HepG2 (cell line): ENCODE data around the gene TRPC1. TPM values are rescaled to one million over a fixed set of nuclear protein-coding genes. Genes with fewer than 3 reads are reported as not detected.

ENCODE experiments used
- ARID4A ChIP-seq: sonication (generic); formaldehyde crosslinking; IDR thresholded peaks from 2 replicates; pipeline ENCODE4 v1.5.0; 2020; ENCODE audit warnings: mild to moderate bottlenecking, missing genetic modification reagents, borderline replicate concordance
- ARNT ChIP-seq: fragments of 450-650 bp; IDR thresholded peaks from 2 replicates; pipeline ENCODE4 v1.6.1; 2017
- ATF1 ChIP-seq: IDR thresholded peaks from 2 replicates; pipeline ENCODE4 v1.6.1; 2016; ENCODE audit warnings: mild to moderate bottlenecking, control low read depth
- CEBPG ChIP-seq: IDR thresholded peaks from 2 replicates; pipeline ENCODE4 v1.6.1; 2016
- ELK4 ChIP-seq: sonication (generic); formaldehyde crosslinking; IDR thresholded peaks from 2 replicates; pipeline ENCODE4 v1.9.0; 2021; ENCODE audit warnings: missing genetic modification reagents, borderline replicate concordance
- FOXP1 ChIP-seq, 2 experiments: fragments of 450-650 bp in 1 of 2; IDR thresholded peaks; 2 replicates each; pipeline ENCODE4 v1.6.1; 2017 to 2018; ENCODE audit warnings: antibody characterized with exemption in 1 of 2
- HDAC1 ChIP-seq: sonication (generic); formaldehyde crosslinking; IDR thresholded peaks from 2 replicates; pipeline ENCODE4 v1.5.1; 2020; ENCODE audit warnings: mild to moderate bottlenecking, missing genetic modification reagents
- HMG20A ChIP-seq: IDR thresholded peaks from 2 replicates; pipeline ENCODE4 v1.6.1; 2016; ENCODE audit warnings: borderline replicate concordance
- HMGA1 ChIP-seq: sonication (generic); formaldehyde crosslinking; conservative IDR thresholded peaks from 2 replicates; pipeline ENCODE4 v1.4.0; 2020; ENCODE audit warnings: missing genetic modification reagents
- KAT2B ChIP-seq: fragments of 150-350 bp; IDR thresholded peaks from 2 replicates; pipeline ENCODE4 v1.6.1; 2014; ENCODE audit warnings: low read depth, low read length, borderline replicate concordance
- KDM3A ChIP-seq: IDR thresholded peaks from 2 replicates; pipeline ENCODE4 v1.6.1; 2018; ENCODE audit warnings: low read depth, missing compliant biosample characterization
- MAFF ChIP-seq: IDR thresholded peaks from 2 replicates; pipeline ENCODE4 v1.6.1; 2011; ENCODE audit warnings: low read depth, low read length, improper control_type of control experiment
- NCOR1 ChIP-seq: fragments of 200-600 bp; sonication (generic); IDR thresholded peaks from 2 replicates; pipeline ENCODE4 v1.7.0; 2017; ENCODE audit warnings: antibody characterized with exemption, low read length, borderline replicate concordance
- PBX2 ChIP-seq: IDR thresholded peaks from 2 replicates; pipeline ENCODE4 v1.6.1; 2016; ENCODE audit warnings: control low read depth
- PRMT3 ChIP-seq: sonication (generic); formaldehyde crosslinking; IDR thresholded peaks from 2 replicates; pipeline ENCODE4 v1.8.1; 2022; ENCODE audit warnings: low read depth, mild to moderate bottlenecking, moderate library complexity, missing genetic modification reagents, borderline replicate concordance
- SRSF1 ChIP-seq: fragments of 200-400 bp; formaldehyde crosslinking; optimal IDR thresholded peaks from 2 replicates; pipeline ENCODE3; 2017; ENCODE audit warnings: mild to moderate bottlenecking, low read depth, low read length, moderate library complexity
- TBX3 ChIP-seq: fragments of 450-650 bp; IDR thresholded peaks from 2 replicates; pipeline ENCODE4 v1.6.1; 2017; ENCODE audit warnings: antibody characterized with exemption, mild to moderate bottlenecking, inconsistent platforms, borderline replicate concordance
- ZFP41 ChIP-seq: sonication (generic); formaldehyde crosslinking; IDR thresholded peaks from 2 replicates; pipeline ENCODE4 v1.4.0; 2020; ENCODE audit warnings: mild to moderate bottlenecking, missing genetic modification reagents, borderline replicate concordance
- ZHX1 ChIP-seq: sonication (generic); formaldehyde crosslinking; IDR thresholded peaks from 2 replicates; pipeline ENCODE4 v1.8.1; 2022; ENCODE audit warnings: low read depth, mild to moderate bottlenecking, missing genetic modification reagents
- ZNF34 ChIP-seq: sonication (generic); formaldehyde crosslinking; IDR thresholded peaks from 2 replicates; pipeline ENCODE4 v1.4.0; 2020; ENCODE audit warnings: mild to moderate bottlenecking, missing genetic modification reagents, borderline replicate concordance
- ZNF543 ChIP-seq: sonication (generic); formaldehyde crosslinking; IDR thresholded peaks from 2 replicates; pipeline ENCODE4 v1.4.0; 2020; ENCODE audit warnings: mild to moderate bottlenecking, missing genetic modification reagents
- ZNF629 ChIP-seq: sonication (generic); formaldehyde crosslinking; conservative IDR thresholded peaks from 2 replicates; pipeline ENCODE4 v1.5.0; 2020; ENCODE audit warnings: missing genetic modification reagents
- polyA plus RNA-seq, 8 experiments: library from polyadenylated mRNA; depleted of rRNA in 3 of 8; stranded (reverse) in 7 of 8; unstranded in 1 of 8; fragments of >200 nt; fragmentation: Illumina TruSeq in 4 of 8; extraction: Trizol in 4 of 8; gene quantifications; 2 replicates each; pipeline versions ENCODE4 v1.2.1 to v1.2.3, GENCODE V29; 2011 to 2016; ENCODE audit warnings: low read depth in 4 of 8, missing spikeins in 1 of 8, mixed read lengths in 1 of 8; ENCODE audit not compliant: insufficient read depth in 1 of 8
- total RNA-seq, 5 experiments: library from RNA; depleted of rRNA; stranded (reverse); fragments of >200 nt; fragmentation: Illumina TruSeq; extraction: Trizol; gene quantifications; 2 replicates each; pipeline ENCODE4 v1.2.3, GENCODE V29; 2016; ENCODE audit warnings: low read depth in 1 of 5

The TRPC1 gene
- total and polyA plus RNA-seq, 2 of the 13 experiments (the other 11 are each of a cell fraction or from before 2014, with no cell fraction given): 10.8 to 13.1 TPM

- TF ChIP-seq PBX2 (no peak), TBX3 (no peak), KDM3A (CRISPR knock-in tag) (no peak), KAT2B (no peak), ZHX1 (CRISPR knock-in tag) (no peak), NCOR1 (peak; percentile 15; the same call in 1 of the 2 replicates), FOXP1 (IDR thresholded peaks at IDR 0.05) (no peak), FOXP1 (CRISPR knock-in tag; IDR thresholded peaks at IDR 0.05) (no peak), HMG20A (CRISPR knock-in tag) (no peak), PRMT3 (CRISPR knock-in tag) (no peak), ATF1 (no peak), ARNT (no peak), ELK4 (CRISPR knock-in tag) (no peak), ZFP41 (no peak), CEBPG (CRISPR knock-in tag) (no peak), HMGA1 (no peak), SRSF1 (peak; percentile 72), ZNF543 (CRISPR knock-in tag) (no peak), ZNF34 (no peak), ARID4A (peak; percentile 17), MAFF (no peak), HDAC1 (peak; percentile 31; the same call in 1 of the 2 replicates), ZNF629 (0 out of 2 replicates have a peak, but pooled peaks have one; percentile 12)
Measured at GRCh38 chr3:142723968-142724681, at the start of gene TRPC1 (continued).
